Esophagus (tissue), 2 donors: ENCODE results near the gene RBM23. TPM values are rescaled to one million over a fixed set of nuclear protein-coding genes. Genes with fewer than 3 reads are reported as not detected.
A peak's percentile ranks its signal among the peaks of the same experiment; 100 is the strongest.
"Not testable (repeated sequence)": the region's sequence is repeated elsewhere in the genome, so short reads cannot be mapped to it uniquely, and the experiment has no call there.

Source experiments
- H3K27ac ChIP-seq, 2 donors: one replicate each; pipeline ENCODE4 v1.5.1; 2013; ENCODE audit warnings: low read depth in 2 of 2, mild to moderate bottlenecking in 2 of 2, inconsistent platforms in 1 of 2, low read length in 1 of 2, moderate library complexity in 1 of 2
- H3K27me3 ChIP-seq, 2 donors: one replicate each; pipeline ENCODE4 v1.6.1; 2013; ENCODE audit warnings: low read length in 2 of 2, control low read depth in 1 of 2, mild to moderate bottlenecking in 1 of 2; ENCODE audit not compliant: insufficient read depth in 2 of 2, control insufficient read depth in 1 of 2
- H3K36me3 ChIP-seq, 2 donors: one replicate each; pipeline ENCODE4 v1.6.1; 2013; ENCODE audit warnings: low read length in 1 of 2; ENCODE audit not compliant: control insufficient read depth in 2 of 2, insufficient read depth in 2 of 2
- H3K4me1 ChIP-seq, 2 donors: one replicate each; pipeline ENCODE4 v1.6.1; 2013; ENCODE audit warnings: low read length in 1 of 2; ENCODE audit not compliant: control insufficient read depth in 2 of 2, insufficient read depth in 2 of 2
- H3K4me3 ChIP-seq, 2 donors: one replicate each; pipeline ENCODE4 v1.5.1; 2013; ENCODE audit warnings: low read length in 2 of 2, mild to moderate bottlenecking in 2 of 2, low read depth in 1 of 2, moderate library complexity in 1 of 2
- H3K9me3 ChIP-seq, 2 donors: one replicate each; pipeline ENCODE4 v1.6.1; 2013; ENCODE audit warnings: mild to moderate bottlenecking in 2 of 2, low read depth in 1 of 2, low read length in 1 of 2, moderate library complexity in 1 of 2; ENCODE audit not compliant: control insufficient read depth in 2 of 2, insufficient read depth in 1 of 2
- WGBS, 2 donors: extraction: QIAGEN DNeasy Blood & Tissue Kit; methylation state at CpG; one replicate each; pipeline ENCODE4 v1.1.7; 2013; 5-methylcytosine and 5-hydroxymethylcytosine counted together
- polyA plus RNA-seq, 2 donors: library from polyadenylated mRNA; stranded (reverse); fragments of 200-250 nt; gene quantifications; one replicate each; pipeline ENCODE4 v1.2.3, GENCODE V29; 2013
- donor health status: healthy with polysubstance abuse.
- donor health status: Bipolar disorder and iron deficiency.

The RBM23 gene
- polyA plus RNA-seq, 2 donors = 21.2 to 35.8 TPM

GRCh38 chr14:22872033-22872832, 46.7 kb downstream of the RBM23 start:
- Histone ChIP-seq H3K27me3 (no peaks in the 10 kb centered on the region), H3K9me3 (no peaks in the 10 kb centered on the region), H3K4me3 (peak overlapping the region; percentile 96 to 98), H3K4me1 (peaks cover 3 to 5% of the 10 kb centered on the region in 2 donors), H3K27ac (peak overlapping the region; percentile 99 to 100), H3K36me3 (peaks cover 16 to 31% of the 10 kb centered on the region in 2 donors)
- WGBS, 2 donors = 0% methylated on average over 34 to 45 of the region's 45 CpGs

- Histone ChIP-seq H3K4me3 (peak within 1 kb of the TSS; percentile 96 to 98), H3K9me3 (no peaks in the 10 kb centered on the region), H3K27me3 (no peaks in the 10 kb centered on the region), H3K4me1 (peaks cover 3 to 5% of the 10 kb centered on the region in 2 donors), H3K27ac (peak within 1 kb of the TSS; percentile 99 to 100), H3K36me3 (peaks cover 12 to 23% of the 10 kb centered on the region in 2 donors)
- WGBS, 2 donors = 0% methylated on average over 44 to 50 of the region's 50 CpGs
These were observed 47.5 kb downstream of the RBM23 start, which contains the start of gene LRP10 for GRCh38 chr14:22871224-22872032. TSS of gene LRP10 (plus strand) at chr14:22871740. CDS start at chr14:22872304, 564 bp downstream.

- Histone ChIP-seq H3K9me3 (no peaks in the 10 kb centered on the region), H3K27ac (peak overlapping the region; percentile 99 to 100), H3K27me3 (no peaks in the 10 kb centered on the region), H3K36me3 (peaks cover 6 to 17% of the 10 kb centered on the region in 2 donors), H3K4me1 (peaks cover 0 to 5% of the 10 kb centered on the region in 2 donors), H3K4me3 (peak overlapping the region in 1 of 2 donors; percentile 98)
- WGBS, 2 donors = 0% methylated on average over 1 of the region's 1 CpG
These were observed 48.1 kb downstream of the RBM23 start for GRCh38 chr14:22870811-22871223.

- WGBS, 2 donors = 97% methylated on average over 5 of the region's 5 CpGs
- Histone ChIP-seq H3K9me3 (peaks cover 0 to under 1% of the 10 kb centered on the region in 2 donors), H3K27ac (no peak overlapping the region), H3K27me3 (no peaks in the 10 kb centered on the region), H3K36me3 (no peaks in the 10 kb centered on the region), H3K4me3 (no peak overlapping the region), H3K4me1 (peaks cover 0 to 2% of the 10 kb centered on the region in 2 donors)
These were observed 52.1 kb downstream of the RBM23 start for GRCh38 chr14:22866874-22867273.

GRCh38 chr14:22865424-22866405, 53.2 kb downstream of the RBM23 start:
- no peaks in the 10 kb centered on the region for H3K27me3 ChIP-seq
- H3K27ac ChIP-seq = no peak overlapping the region
- H3K4me1 ChIP-seq = peaks cover 0 to 2% of the 10 kb centered on the region in 2 donors
- WGBS, 2 donors = 64 to 66% methylated on average over 6 of the region's 6 CpGs
- no peaks in the 10 kb centered on the region for H3K36me3 ChIP-seq
- H3K9me3 ChIP-seq = peaks cover 0 to 4% of the 10 kb centered on the region in 2 donors
- H3K4me3 ChIP-seq = no peak overlapping the region

- no peaks in the 10 kb centered on the region for H3K27me3 ChIP-seq
- WGBS, 2 donors = 85 to 88% methylated on average over 4 of the region's 4 CpGs
- H3K9me3 ChIP-seq = peaks cover 0 to 4% of the 10 kb centered on the region in 2 donors
- no peak overlapping the region for H3K27ac ChIP-seq
- H3K4me3 ChIP-seq = no peak overlapping the region
- H3K36me3 ChIP-seq = no peaks in the 10 kb centered on the region
- H3K4me1 ChIP-seq = peaks cover 0 to 2% of the 10 kb centered on the region in 2 donors
These were observed 54.0 kb downstream of the RBM23 start for GRCh38 chr14:22864979-22865378.

- Histone ChIP-seq H3K4me1 (peaks cover 0 to 2% of the 10 kb centered on the region in 2 donors), H3K36me3 (no peaks in the 10 kb centered on the region), H3K4me3 (no peak overlapping the region)
These were observed 57.3 kb downstream of the RBM23 start for GRCh38 chr14:22861651-22862050.

GRCh38 chr14:22860377-22860776, 58.6 kb downstream of the RBM23 start:
- not testable (repeated sequence) for H3K9me3 ChIP-seq, H3K4me1 ChIP-seq, H3K27ac ChIP-seq, H3K27me3 ChIP-seq, H3K36me3 ChIP-seq, H3K4me3 ChIP-seq
- 55 to 64% methylated on average over 3 of the region's 3 CpGs for WGBS, 2 donors

More at GRCh38 chr14:22861651-22862050, 57.3 kb downstream of the RBM23 start:
- Histone ChIP-seq H3K9me3 (peaks cover 0 to 4% of the 10 kb centered on the region in 2 donors), H3K27me3 (no peaks in the 10 kb centered on the region), H3K27ac (no peak overlapping the region)

GRCh38 chr14:22856428-22856827, 62.5 kb downstream of the RBM23 start:
- H3K27ac ChIP-seq = no peak overlapping the region
- 92 to 95% methylated on average over 5 of the region's 5 CpGs for WGBS, 2 donors
- no peak overlapping the region for H3K4me3 ChIP-seq
- no peaks in the 10 kb centered on the region for H3K27me3 ChIP-seq
- H3K9me3 ChIP-seq = no peaks in the 10 kb centered on the region
- H3K36me3 ChIP-seq = no peaks in the 10 kb centered on the region
- H3K4me1 ChIP-seq = peaks cover 2 to 4% of the 10 kb centered on the region in 2 donors
